Measurements from ENCODE around the gene PLPPR4.
"Not testable (repeated sequence)": the region's sequence is repeated elsewhere in the genome, so short reads cannot be mapped to it uniquely, and the experiment has no call there.

PLPPR4 gene, protein sequence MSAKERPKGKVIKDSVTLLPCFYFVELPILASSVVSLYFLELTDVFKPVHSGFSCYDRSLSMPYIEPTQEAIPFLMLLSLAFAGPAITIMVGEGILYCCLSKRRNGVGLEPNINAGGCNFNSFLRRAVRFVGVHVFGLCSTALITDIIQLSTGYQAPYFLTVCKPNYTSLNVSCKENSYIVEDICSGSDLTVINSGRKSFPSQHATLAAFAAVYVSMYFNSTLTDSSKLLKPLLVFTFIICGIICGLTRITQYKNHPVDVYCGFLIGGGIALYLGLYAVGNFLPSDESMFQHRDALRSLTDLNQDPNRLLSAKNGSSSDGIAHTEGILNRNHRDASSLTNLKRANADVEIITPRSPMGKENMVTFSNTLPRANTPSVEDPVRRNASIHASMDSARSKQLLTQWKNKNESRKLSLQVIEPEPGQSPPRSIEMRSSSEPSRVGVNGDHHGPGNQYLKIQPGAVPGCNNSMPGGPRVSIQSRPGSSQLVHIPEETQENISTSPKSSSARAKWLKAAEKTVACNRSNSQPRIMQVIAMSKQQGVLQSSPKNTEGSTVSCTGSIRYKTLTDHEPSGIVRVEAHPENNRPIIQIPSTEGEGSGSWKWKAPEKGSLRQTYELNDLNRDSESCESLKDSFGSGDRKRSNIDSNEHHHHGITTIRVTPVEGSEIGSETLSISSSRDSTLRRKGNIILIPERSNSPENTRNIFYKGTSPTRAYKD
- 0 reads per million in 2 donors for total RNA-seq

DNA sequence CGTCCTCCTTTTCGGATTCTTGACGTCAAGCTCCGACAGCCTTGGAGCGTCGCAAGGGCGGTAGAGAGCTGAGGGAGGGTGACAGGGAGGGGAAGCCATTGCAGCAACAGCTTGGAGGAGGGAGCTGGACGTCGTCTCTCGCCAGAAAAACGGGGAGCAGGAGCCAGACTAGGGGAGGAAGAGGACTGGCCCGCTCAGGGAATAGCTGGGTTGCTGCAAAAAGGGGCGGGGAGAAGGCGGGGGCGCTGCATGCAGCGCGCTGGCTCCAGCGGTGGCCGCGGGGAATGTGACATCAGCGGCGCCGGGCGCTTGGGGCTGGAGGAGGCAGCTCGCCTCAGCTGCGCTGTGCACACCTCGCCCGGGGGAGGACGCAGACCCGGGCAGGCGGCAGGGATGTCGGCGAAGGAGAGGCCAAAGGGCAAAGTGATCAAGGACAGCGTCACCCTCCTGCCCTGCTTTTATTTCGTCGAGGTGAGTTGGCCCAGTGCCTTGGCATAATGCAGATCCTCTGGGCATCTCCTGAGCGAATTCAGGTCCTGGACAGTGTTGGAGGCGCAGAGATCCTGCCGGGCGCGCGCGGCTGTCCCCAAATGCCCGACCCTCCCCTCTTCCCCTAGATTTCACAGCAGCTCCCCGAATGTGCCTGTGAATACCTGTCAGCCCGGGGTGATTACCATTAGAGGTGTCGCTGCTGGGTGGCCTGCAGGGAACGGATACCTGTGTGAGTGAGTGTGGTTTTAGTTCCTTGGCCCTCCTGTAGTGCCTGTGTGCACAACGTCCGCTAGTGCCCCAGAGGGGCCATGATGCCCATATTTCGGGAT lies at the start of gene PLPPR4:
Gene PLPPR4 (plus strand): TSS at position 292 of the 821 bp plus-strand sequence. CDS start 102 bp downstream, at position 394.
- no peak for DNase-seq

DNA sequence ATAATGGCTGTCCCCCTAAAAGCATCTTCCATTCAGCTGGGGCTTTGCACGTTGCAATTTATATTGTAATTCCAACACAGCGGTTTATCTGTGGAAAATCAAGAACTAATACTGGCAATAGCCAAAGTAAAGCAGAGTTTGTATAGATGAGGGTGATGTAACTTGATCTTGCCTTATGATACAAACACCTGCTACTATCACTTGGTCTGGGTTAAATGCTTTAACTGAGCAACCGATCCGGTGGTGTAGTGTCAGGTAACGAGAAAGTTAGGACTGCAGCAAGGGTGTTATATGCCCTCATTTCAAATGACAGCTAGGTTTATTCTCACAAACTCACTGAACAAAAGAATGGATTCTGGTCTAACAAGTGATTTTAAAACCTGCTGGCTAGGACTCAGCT lies 47.3 kb upstream of the PLPPR4 start:
- DNase-seq: no peak

DNA sequence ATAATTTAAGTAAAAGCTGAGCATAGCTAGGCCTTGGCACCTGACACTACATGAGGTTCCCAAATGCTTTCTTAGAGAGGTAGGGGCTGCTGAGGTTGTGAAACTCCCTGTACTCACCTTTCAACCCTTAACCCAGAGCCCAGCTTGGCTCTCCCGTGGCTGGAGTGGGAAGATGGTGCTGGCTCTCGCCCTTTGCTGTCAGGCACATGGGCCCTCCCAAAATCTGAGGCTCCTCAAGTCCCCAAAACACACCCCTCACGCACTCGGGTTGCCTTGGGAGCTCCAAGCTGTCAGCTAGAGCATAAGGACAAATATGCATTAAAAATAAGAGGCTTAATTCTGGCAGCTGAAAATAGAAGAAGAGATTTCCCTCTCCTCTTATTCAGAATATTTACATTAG lies 46.7 kb upstream of the PLPPR4 start:
- DNase-seq: no peak

DNA sequence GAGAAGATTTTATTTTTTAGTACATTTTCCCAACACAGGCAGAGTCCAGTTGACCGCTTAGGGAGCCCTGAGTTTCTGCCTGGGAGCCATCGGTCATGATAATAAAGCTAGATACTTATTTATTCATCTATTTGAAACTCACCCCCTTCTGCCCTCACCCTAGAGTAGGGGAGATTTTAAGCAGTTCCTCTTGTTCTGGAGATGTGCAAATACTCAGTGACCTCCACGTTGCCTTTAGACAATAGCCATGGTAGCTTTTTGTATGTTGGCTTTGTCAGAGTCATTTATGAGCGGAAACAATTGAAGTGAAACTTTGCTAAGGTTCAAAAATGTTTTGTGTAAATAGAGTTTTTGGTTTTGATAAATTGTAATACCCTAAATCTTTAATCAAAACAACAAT lies 45.7 kb upstream of the PLPPR4 start:
- no peak for DNase-seq

DNA sequence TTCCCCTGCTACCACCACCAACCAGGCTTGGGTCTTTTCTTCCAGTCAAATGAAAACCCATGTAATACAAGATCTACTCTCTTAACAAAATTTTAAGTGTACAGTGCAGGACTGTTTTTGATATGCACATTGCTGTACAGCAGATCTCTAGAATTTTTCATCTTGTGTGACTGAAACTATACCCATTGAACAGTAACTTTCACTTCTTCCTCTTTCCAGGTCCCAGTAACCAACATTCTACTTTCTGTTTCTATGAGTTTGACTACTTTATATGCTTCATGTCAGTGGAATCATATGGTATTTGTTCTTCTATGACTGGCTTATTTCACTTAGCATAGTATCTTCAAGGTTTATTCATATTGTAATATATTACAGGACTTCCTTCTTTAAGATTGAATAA lies 45.3 kb upstream of the PLPPR4 start:
- DNase-seq: no peak

DNA sequence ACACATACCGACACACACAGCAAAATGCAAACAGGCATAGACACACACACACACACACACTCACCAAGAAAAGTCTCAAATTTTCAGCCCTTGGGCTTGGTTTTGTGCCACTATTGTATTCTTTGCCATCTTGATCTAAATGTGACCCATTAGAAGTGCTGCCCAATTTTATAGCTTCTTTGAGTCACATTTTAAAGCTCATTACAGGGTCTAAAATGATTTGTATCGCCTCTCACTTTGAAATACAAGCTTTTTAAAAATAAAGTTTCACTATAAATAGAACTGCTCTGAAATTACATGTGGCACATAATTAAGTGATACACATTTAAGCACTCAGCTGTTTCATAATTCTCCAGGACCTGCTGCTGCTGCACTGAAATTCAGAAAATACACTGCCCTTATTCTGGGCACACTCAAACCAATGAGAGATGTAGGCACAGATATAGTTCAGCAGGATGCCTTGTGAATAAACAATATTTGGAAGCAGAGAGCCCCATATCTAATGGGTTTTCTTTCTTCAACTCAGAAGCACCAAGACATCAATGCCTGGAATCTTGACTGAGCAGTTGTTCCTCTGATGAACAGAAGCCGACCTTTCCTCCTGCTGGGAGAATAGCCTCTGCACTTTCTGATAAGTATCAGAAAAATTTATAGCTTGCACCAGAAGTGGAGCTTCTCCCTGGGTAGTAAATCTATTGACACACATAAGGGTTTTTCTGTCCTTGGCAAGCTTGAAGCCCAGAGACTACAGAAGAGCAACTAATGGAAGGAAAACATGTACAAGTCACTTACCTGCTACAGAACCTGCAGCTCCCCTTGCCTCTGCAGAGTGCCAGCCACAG lies 37.0 kb upstream of the PLPPR4 start:
- DNase-seq: no peak

DNA sequence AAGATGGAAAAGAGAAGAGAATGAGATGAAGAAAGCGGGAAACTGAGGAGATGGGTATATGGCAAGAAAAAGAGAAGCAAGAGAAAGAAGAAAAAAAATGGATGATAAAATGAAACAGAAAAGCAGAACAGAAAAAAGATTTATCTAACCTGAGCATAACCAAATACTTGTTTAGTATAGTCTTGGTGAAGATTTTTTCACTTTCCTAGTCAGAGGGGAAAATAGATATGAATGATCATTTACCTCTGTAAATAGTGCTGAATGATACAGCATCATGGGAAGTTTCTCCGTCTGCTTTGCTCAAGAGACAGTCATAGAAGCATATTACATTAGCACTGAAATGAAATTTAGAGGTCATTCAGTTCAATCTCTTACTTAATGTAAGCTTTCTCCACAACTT lies 36.1 kb upstream of the PLPPR4 start:
- no peak for DNase-seq

DNA sequence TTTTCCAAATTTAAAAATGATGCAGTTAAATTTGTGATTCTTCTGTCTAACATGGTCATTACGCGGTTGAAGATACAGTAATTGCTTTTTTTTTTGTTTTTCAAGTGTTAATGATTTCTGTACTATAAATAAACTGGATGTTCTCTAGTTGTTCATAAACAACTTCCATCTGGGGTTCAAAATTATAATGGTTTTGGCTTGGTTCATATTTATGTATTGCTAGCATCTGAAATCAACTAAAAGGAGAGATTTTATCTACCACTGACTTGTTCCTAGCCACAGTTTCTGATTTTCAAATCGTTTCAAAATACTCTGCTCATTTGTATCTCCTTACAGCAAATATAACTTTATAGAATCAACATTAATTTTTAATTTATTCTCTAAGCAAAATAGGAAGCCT lies 35.2 kb upstream of the PLPPR4 start:
- no peak for DNase-seq

DNA sequence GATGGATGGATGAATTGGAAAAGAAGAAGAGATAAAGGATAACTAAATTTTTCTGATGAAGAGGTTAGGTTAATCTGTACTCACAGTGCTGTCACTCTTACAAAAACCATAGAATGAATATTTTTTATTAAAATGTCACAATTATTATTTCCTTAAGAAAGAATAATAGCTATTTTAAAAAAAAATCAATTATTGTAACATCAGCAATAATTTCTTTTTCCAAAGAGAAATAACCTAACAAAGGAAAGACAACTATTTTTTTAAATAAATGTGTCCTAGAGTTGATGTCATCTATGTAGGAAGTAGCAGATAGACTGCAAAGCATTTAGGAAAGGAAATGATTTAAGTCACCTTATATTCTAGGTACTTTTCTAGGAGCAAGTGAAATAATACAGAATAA lies 33.6 kb upstream of the PLPPR4 start:
- DNase-seq: no peak

DNA sequence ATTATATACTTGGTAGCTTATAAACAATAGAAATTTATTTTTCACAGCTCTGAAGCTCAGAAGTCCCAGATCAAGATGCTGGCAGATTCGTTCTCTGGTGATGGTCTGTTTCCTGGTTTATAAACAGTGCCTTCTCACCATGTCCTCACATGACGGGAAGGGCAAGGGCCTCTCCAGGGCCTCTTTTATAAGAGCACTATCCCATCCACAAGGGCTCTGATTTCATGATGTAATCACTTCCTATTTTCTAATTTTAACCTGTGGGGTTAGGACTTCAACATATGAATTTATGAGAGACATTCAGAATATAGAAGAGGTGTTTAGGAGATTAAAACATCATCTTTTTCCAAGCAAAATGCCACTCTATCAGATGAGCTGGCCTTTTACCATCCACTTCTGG lies 32.1 kb upstream of the PLPPR4 start:
- no peak for DNase-seq

DNA sequence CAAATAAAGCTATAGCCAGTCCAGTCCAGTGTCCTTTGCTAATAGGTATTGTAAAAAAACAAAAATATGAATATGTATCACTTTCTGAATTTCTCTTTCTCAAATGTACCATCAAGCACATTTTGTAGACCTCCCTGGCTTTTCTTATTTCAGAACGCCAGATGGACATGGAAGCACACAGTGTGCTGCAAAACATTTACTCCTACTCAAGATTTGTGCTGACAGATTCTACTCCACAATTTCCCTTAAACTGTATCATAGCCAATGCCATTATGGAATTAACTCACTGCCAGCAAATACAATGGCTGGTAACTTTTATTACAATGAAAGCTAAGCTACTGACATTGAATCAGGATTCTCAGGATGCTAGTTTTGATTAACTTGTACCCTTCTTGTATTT lies 30.8 kb upstream of the PLPPR4 start:
- DNase-seq: no peak

DNA sequence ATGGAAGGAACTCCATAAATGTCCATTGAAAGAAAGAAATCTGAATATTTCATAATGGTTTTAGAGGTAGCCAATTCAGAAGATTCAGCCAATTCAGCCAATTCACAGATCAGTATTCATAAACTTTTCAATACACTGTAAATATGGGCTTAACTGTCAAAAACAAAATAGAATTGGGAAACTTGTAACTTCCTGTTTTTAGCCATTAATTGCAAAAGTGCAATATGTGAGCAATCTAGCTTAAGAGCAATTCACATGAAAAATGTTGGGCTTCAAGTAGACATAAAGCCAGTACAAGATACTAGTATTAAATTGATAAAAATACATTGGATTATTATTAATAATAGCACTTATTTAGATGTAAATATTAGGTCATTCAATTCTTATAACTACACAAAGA lies 27.5 kb upstream of the PLPPR4 start:
- DNase-seq: no peak

DNA sequence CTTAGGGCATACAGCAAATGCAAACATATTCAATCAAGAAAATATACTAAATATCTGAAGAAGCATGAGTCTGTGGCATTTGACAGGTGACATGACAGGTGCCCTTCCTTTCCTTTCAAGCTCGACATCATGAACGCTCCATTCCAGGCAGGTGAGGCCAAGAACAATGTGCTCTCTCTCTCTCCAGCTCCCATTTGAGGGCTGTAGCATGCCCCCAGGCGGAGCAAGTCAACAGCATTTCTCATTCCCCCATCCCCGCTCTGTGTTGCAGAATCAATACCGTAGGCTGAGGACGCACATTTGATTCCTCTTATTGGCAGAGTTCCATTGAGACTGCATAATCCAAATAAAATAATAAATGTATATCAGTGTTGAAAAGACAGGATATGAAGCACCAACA lies 24.6 kb upstream of the PLPPR4 start:
- DNase-seq: no peak

DNA sequence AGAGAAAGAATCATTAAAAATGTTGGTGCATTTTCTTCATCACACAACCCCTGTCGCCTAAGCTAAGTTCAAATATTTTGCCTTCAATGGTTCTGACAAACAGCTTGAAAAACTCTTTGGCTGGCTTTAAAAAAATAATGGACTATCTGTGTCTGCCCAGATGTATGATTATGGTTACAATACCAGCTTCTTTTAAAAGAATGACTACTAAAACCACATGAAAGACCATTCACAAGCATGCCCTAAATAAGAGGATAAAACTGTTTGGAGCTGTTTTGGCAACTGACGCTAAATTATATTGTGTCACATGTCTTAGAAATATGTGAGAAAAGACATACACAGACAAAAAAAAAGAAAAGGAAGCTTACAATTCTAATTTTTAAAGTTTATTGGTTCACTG lies 23.7 kb upstream of the PLPPR4 start:
- no peak for DNase-seq

DNA sequence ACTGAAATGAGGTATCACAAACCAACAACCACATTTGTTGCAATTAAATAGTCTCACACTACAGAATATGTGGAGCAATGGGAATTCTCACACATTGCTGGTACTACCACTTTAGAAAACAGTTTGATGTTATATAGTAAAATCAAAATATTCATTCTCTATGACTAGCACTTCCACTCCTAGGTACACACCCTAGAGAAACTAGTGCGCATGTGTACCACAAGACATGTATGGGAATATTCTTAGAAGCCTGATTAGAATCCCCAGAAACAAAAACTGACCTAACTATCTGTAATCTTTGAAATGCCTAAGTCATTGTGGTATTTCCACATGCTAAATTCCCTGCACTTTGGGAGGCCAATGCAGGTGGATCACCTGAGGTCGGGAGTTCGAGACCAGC lies 18.1 kb upstream of the PLPPR4 start:
- DNase-seq: no peak

DNA sequence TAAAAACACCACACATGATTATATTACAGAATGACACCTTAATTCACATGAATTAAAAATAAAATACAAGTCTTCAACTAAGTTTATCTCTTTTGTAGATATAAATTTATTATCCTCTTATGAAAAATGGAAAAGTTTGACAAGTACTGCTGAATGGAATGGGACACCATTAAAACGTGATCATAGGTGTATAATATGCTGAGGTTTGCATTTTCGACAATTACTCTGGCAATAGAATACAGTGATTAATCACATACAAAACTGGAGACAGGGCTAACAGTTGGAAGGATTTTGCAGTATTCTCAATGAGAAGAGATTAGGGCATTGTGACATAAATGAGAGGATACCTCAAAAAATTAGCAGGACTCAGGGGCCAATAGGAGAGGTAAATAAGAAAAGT lies 17.1 kb upstream of the PLPPR4 start:
- no peak for DNase-seq

DNA sequence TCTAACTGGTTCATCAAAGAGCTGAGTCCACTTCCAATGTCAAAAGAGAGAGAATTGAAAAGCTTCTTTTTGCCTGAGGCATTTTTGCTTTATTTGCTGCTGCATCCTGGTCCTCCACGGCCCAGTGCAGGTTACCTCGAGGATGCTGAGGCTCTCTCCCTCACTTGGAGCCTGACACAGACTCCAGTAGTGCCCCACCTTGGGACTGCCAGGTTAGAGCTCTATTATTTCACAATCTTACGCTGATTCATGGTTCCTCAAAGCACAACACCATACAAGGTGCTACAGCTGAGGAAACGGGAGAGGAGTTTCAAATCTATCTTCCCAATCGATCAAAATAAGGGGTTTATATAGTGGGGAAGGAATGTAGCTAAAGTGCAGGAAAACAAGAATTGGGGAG lies 13.6 kb upstream of the PLPPR4 start:
- DNase-seq: no peak

DNA sequence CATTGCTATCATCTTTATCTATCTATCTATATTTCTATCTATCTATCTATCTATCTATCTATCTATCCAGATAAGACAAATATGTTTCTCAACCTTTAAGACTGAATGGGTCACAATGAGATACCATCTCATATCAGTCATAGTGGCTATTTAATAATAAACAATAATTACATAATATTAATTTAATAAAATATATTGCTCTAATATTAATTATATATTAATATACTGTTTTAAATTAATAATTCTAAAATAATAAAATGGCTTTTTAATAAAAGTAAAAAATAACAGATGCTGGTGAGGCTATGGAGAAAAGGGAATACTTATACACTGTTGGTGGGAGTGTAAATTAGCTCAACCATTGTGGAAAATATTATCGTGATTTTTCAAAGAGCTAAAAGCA lies 13.0 kb upstream of the PLPPR4 start:
- DNase-seq: no peak

DNA sequence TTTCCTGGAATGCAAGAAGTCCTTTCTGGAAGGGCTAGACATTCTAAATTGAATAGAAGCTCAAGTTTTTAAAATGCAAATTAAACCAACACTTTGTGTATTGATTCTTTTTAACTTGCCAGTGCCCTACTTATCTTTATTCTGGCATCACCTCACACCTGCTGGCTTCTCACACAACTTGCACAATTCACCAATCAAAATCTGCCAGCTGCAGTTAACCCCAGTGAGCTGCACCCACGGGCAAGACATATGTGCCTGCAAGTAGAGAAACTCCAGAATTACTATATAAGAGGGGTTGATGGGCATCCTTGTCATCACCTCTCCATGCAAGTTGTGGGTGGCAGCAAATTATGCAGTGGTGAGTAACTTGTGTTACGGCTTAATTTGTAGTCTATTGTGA lies 11.7 kb upstream of the PLPPR4 start:
- DNase-seq: no peak

DNA sequence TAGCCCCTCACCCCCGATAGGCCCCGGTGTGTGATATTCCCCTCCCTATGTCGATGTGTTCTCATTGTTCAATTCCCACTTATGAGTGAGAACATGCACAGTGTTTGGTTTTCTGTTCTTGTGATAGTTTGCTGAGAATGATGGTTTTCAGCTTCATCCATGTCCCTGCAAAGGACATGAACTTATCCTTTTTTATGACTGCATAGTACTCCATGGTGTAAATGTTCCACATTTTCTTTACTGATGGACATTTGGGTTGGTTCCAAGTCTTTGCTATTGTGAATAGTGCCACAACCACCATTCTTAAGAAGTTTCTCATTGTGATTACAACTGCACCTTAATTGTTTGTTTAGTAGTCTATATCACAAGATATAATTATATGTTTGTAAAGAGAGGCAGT lies 3.9 kb upstream of the PLPPR4 start:
- DNase-seq: not testable (repeated sequence)

DNA sequence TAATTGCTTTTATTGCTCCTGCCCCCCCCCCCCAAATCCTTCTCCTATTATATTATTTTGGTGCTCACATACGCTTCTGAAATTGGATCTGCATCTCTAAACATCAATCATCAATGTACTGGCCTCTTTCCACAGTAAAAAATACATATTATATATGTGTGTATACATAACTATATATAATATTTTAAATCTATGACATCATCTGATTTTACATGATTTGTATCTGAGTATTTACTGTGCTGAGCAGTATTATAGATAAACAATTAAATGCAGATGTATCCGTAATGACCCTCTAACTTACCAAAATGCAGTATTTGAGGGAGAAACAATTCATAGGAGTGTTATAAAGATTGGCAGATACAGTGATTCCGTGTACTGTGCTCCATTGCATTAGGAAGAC lies 832 bp downstream of the PLPPR4 start:
- no peak for DNase-seq

DNA sequence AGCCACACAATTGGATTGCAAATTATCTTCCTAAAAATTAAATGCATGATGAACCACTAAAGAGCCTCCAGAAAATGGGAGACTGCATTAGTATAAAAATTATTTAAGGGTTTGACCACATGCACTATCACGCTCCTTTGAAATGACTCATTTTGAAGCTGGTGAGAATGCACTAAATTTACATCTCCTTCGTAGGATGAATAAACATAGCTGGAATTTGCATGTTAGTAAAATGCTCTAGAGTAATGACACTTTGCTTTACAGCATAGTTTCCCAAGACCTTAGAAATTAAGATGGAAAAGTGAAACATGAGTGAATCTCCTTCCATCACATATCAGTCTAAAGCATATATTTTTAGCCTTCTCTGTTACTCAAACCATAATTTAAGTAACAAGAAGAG lies 2.4 kb downstream of the PLPPR4 start:
- DNase-seq: no peak

DNA sequence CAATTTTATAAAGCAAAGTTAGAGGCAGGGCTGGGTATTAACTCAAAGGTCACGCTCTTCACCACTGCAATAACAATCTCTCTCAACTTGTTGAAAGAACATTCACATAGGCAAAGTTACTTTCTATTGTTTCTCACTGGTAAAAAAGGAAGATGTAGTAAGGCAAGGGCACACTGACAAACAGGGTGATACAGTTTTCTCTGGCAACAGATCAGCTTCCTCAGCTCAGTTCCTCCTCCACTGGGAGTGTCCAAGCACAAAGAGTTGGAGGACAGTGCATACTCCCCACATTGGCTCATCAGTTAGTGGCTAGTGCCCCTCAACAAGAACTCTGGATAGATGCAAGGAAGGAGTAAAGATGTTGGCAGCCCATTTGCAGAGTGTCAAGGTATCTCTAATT lies 3.7 kb downstream of the PLPPR4 start:
- DNase-seq: no peak
